Keratinocyte (primary cell): ENCODE results near the gene CHST12. TPM values are rescaled to one million over a fixed set of nuclear protein-coding genes. Genes with fewer than 3 reads are reported as not detected.

Source experiments
- DNase-seq: peaks from one replicate; pipeline ENCODE4 v3.0.0-alpha.2; 2011; ENCODE audit warnings: low read depth, missing footprints, low spot score
- FAIRE-seq: peaks from 2 replicates; lab custom pipeline; 2011; peaks lifted over from hg19 to GRCh38; lab: Jason Lieb, UNC
- H2AFZ ChIP-seq: 2 replicates; pipeline ENCODE4 v1.6.0; 2012; ENCODE audit warnings: low read length, control low read depth, inconsistent platforms; ENCODE audit not compliant: control insufficient read depth
- H3K27ac ChIP-seq: 2 replicates; pipeline ENCODE4 v1.5.1; 2011; ENCODE audit warnings: low read length; ENCODE audit not compliant: control insufficient read depth, insufficient read depth
- H3K27me3 ChIP-seq: 3 replicates; pipeline ENCODE4 v1.6.0; 2011; ENCODE audit warnings: low read length; ENCODE audit not compliant: control insufficient read depth, insufficient read depth; ENCODE audit errors: extremely low read depth
- H3K36me3 ChIP-seq, 2 experiments: 2 replicates in 1 of 2; 3 replicates in 1 of 2; pipeline ENCODE4 v1.5.1; 2011; ENCODE audit warnings: low read length in 2 of 2, mild to moderate bottlenecking in 1 of 2; ENCODE audit not compliant: control insufficient read depth in 2 of 2, insufficient read depth in 2 of 2; ENCODE audit errors: extremely low read depth in 1 of 2
- H3K4me1 ChIP-seq: 3 replicates; pipeline ENCODE4 v1.5.1; 2011; ENCODE audit warnings: low read length; ENCODE audit not compliant: control insufficient read depth, insufficient read depth; ENCODE audit errors: extremely low read depth
- H3K4me2 ChIP-seq: 3 replicates; pipeline ENCODE4 v1.6.0; 2011; ENCODE audit warnings: low read depth, low read length; ENCODE audit not compliant: control insufficient read depth, insufficient read depth; ENCODE audit errors: extremely low read depth
- H3K4me3 ChIP-seq, 3 experiments: fragments of 200-600 bp in 1 of 3; sonication (generic) in 1 of 3; 2 replicates in 2 of 3; 3 replicates in 1 of 3; pipeline ENCODE4 v1.5.1; 2011 to 2016; ENCODE audit warnings: low read length in 3 of 3, mild to moderate bottlenecking in 3 of 3, control low read depth in 2 of 3, inconsistent platforms in 1 of 3, low read depth in 1 of 3, mixed read lengths in 1 of 3, mixed run types in 1 of 3, moderate library complexity in 1 of 3; ENCODE audit not compliant: control insufficient read depth in 2 of 3, insufficient read depth in 2 of 3; ENCODE audit errors: extremely low read depth in 1 of 3
- H3K79me2 ChIP-seq: 2 replicates; pipeline ENCODE4 v1.6.0; 2012; ENCODE audit warnings: low read length; ENCODE audit not compliant: control insufficient read depth, insufficient read depth
- H3K9ac ChIP-seq: 3 replicates; pipeline ENCODE4 v1.6.0; 2011; ENCODE audit warnings: low read length; ENCODE audit not compliant: control insufficient read depth, insufficient read depth; ENCODE audit errors: extremely low read depth
- H3K9me1 ChIP-seq: 3 replicates; pipeline ENCODE4 v1.6.0; 2011; ENCODE audit warnings: low read length; ENCODE audit not compliant: control insufficient read depth, insufficient read depth; ENCODE audit errors: extremely low read depth
- H3K9me3 ChIP-seq: 2 replicates; pipeline ENCODE4 v1.5.1; 2012; ENCODE audit warnings: low read depth, low read length; ENCODE audit not compliant: control insufficient read depth
- H4K20me1 ChIP-seq: 3 replicates; pipeline ENCODE4 v1.6.0; 2011; ENCODE audit warnings: low read length; ENCODE audit not compliant: control insufficient read depth, insufficient read depth; ENCODE audit errors: extremely low read depth
- CTCF ChIP-seq, 3 experiments: IDR thresholded peaks in 1 of 3; conservative IDR thresholded peaks in 1 of 3; optimal IDR thresholded peaks in 1 of 3; 2 replicates in 2 of 3; 3 replicates in 1 of 3; pipeline versions ENCODE3 to v1.5.1; 2011; ENCODE audit warnings: low read length in 3 of 3, mild to moderate bottlenecking in 3 of 3, moderate library complexity in 2 of 3, control low read depth in 1 of 3, inconsistent platforms in 1 of 3; ENCODE audit not compliant: insufficient read depth in 2 of 3; ENCODE audit errors: extremely low read depth in 1 of 3
- EZH2 ChIP-seq: IDR thresholded peaks from one replicate; pipeline ENCODE4 v1.6.1; 2012; ENCODE audit warnings: inconsistent platforms, mild to moderate bottlenecking, low read length, moderate library complexity
- dilution Hi-C: fragments of 300-500 bp; cut with MboI; formaldehyde crosslinking; loops from one replicate; pipeline ENCODE4 v1.7.0; 2020; ENCODE audit warnings: low sequenced_read_pairs; ENCODE audit not compliant: extremely low pct_ligation_motif_present
- polyA plus RNA-seq, 5 experiments: library from polyadenylated mRNA; depleted of rRNA in 3 of 5; stranded (reverse) in 3 of 5; stranded (forward) in 1 of 5; unstranded in 1 of 5; fragments of >200 nt; gene quantifications; 1 replicate in 1 of 5; 2 replicates in 3 of 5; 3 replicates in 1 of 5; pipeline versions ENCODE4 v1.2.1 to v1.2.3, GENCODE V29; 2011 to 2012; ENCODE audit warnings: missing spikeins in 2 of 5, low read depth in 1 of 5, low replicate concordance in 1 of 5

CHST12 gene
- polyA plus RNA-seq, 1 donor (not counting 4 experiments of a cell fraction or from before 2014, with no cell fraction given), result 5.0 TPM

- TF ChIP-seq EZH2 (no peak), CTCF (optimal IDR thresholded peaks at IDR 0.05 in 1 of 3, IDR thresholded peaks at IDR 0.05 in 1 of 3, conservative IDR thresholded peaks at IDR 0.05 in 1 of 3; ENCODE audit: extremely low read depth in 1 of 3, insufficient read depth in 2 of 3, low read length in 3 of 3) (no peak)
- peaks cover 32% of the 10 kb centered on the region for H3K4me1 ChIP-seq
- H3K9me1 ChIP-seq, result no peaks in the 10 kb centered on the region
- peaks cover 0 to 2% of the 10 kb centered on the region in 2 experiments for H3K36me3 ChIP-seq
- no peak overlapping the region for H3K4me3 ChIP-seq
- H2AFZ ChIP-seq, result no peak overlapping the region
- no peak overlapping the region for H3K9ac ChIP-seq
- no peak for FAIRE-seq
- H3K27ac ChIP-seq, result no peak overlapping the region
- no peaks in the 10 kb centered on the region for H3K9me3 ChIP-seq
- H4K20me1 ChIP-seq, result no peaks in the 10 kb centered on the region
- dilution Hi-C loops, result no loop called here
- H3K4me2 ChIP-seq, result peak overlapping the region; percentile 37
- no peak for DNase-seq
- H3K79me2 ChIP-seq, result no peaks in the 10 kb centered on the region
- no peaks in the 10 kb centered on the region for H3K27me3 ChIP-seq
These were observed 34.2 kb downstream of the CHST12 start for GRCh38 chr7:2437537-2438148.

GRCh38 chr7:2438186-2438585, 34.8 kb downstream of the CHST12 start:
- dilution Hi-C loops, result no loop called here
- H3K9me1 ChIP-seq, result no peaks in the 10 kb centered on the region
- no peaks in the 10 kb centered on the region for H3K9me3 ChIP-seq
- FAIRE-seq, result no peak
- no peaks in the 10 kb centered on the region for H3K79me2 ChIP-seq
- H4K20me1 ChIP-seq, result no peaks in the 10 kb centered on the region
- TF ChIP-seq EZH2 (no peak), CTCF (optimal IDR thresholded peaks at IDR 0.05 in 1 of 3, IDR thresholded peaks at IDR 0.05 in 1 of 3, conservative IDR thresholded peaks at IDR 0.05 in 1 of 3; ENCODE audit: extremely low read depth in 1 of 3, insufficient read depth in 2 of 3, low read length in 3 of 3) (no peak)
- no peak for DNase-seq
- H3K4me3 ChIP-seq, result no peak overlapping the region
- H3K27ac ChIP-seq, result no peak overlapping the region
- H3K4me1 ChIP-seq, result peaks cover 32% of the 10 kb centered on the region
- H2AFZ ChIP-seq, result no peak overlapping the region
- H3K27me3 ChIP-seq, result no peaks in the 10 kb centered on the region
- no peak overlapping the region for H3K9ac ChIP-seq
- no peaks in the 10 kb centered on the region for H3K36me3 ChIP-seq
- no peak overlapping the region for H3K4me2 ChIP-seq
